ENCODE results near the gene LTBP1.
"Not testable (repeated sequence)": the region's sequence is repeated elsewhere in the genome, so short reads cannot be mapped to it uniquely, and the experiment has no call there.

The LTBP1 gene

DNA sequence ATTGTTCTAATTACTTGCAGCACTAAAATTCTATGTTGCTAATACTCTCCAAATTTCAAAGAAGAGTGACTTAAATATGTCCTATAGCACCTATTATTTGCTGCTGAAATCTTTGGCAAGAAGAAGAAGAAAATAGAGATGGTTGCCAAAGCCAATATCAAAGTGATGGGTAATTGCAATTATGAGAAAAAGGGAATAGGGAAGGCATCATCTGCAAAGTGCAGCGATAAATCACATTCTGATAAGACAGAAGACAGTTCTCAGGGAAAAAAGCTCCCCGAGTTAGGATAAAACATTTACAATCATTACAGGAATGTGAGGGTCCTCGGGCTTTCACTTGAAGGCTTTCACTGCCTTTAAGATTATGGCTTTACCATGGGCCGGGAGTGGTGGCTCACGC is 457.6 kb downstream of the LTBP1 start:
- no peak for DNase-seq

DNA sequence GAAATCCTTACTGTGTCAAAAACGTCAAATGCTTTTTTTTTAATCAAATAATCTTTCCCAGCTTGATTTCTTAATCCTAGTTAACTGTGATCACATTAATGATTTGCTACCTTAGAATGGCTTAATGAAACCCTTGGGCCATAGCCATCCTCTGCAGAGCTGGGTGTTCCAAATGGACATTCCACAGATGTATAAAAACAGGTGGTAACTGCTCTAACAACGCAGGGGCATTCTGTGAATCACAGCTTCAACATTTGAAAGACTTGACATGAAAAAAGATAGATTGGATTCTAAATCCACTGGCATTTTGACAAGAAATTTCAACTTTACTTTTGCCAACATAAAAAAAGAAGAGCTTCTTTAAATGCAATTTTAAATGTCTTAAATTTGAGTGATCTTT is 459.9 kb downstream of the LTBP1 start:
- DNase-seq, result no peak

DNA sequence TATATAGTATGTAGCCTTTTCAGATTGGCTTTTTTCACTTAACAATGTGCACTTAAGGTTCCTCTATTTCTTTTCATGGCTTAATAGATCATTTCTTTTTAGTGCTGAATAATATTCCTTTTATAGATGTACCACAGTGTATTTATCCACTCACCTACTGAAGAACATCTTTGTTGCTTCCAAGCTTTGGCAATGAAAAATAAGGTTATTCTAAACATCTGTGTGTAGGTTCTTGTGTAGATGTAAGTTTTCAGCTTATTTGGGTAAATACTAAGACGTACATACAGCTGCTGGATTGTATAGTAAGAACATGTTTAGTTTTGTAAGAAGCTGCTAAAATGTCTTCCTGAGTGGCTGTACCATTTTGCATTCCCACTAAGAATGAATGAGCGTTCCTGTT is 461.4 kb downstream of the LTBP1 start:
- no peak for DNase-seq

DNA sequence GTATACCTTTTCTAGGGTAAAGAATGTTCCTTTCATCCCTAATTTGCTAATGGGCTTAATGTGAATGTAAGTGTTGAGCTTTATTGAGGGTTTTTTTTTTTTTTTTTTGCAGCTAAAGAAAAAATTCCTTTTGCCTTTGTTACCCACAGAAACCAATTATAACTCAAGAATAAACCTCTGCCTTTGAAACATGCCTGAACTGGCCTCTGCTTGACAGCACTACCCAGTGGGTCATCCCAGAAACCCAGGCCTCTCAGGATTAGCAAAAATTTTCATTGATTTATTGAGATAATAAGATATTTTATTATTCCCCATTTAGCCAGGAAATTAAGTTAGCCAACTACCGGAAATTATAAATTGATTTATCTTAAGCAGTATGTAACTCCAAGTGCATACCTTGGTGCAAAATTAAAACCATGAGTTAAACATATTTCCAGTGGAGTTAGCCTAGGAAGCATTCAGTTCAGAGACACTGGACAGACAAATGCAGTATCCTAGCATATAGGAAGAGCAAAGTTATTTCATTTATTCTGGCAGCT is 462.7 kb downstream of the LTBP1 start:
- DNase-seq, result no peak

DNA sequence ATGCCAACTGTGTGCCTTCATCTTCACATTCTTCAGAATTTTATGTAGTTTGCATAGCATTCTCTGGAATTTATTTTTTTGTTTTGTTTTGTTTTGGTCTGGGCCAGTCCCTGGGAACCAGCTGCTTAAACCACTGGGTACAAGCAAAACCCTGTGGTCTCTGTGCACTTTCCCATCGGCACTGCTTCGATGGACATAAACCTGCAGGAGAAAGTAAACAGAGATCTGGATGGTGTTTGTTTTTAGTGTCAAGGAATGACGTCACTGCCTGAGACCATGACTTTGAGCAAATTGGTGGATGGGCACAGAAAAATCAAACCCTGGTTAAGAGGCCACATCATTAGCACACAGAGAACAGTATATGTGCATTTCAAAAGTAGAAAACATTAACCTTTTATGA is 465.0 kb downstream of the LTBP1 start:
- DNase-seq, result no peak

- DNase-seq, result peak; percentile 8
Measured at GRCh38 chr2:33412920-33413319, 466.2 kb downstream of the LTBP1 start.

GRCh38 chr2:33419581-33420200 is 472.9 kb downstream of the LTBP1 start:
- DNase-seq, result no peak

- no peak for DNase-seq
Measured at GRCh38 chr2:33420726-33421125, 474.0 kb downstream of the LTBP1 start.

GRCh38 chr2:33421820-33422219 is 475.1 kb downstream of the LTBP1 start:
- DNase-seq, result no peak

DNA sequence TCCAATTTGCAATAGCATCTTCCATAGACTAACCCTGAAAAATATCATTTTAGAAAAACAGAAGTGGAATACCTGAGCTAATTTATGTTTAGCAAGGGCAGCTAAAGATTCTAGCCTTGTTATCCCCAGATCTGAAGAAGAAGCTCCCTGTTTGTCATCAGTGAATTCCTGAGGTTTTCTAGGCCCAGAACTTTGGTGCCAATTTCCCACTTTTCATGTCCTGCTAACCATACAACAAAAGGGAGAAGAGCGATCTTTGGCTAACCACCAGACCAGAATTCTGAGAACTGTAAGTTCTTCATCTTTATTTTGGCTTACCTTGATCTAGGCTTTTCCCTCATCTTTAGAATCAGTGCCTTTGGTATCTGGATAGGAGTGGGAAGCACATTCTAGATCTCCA is 478.4 kb downstream of the LTBP1 start:
- no peak for DNase-seq

DNA sequence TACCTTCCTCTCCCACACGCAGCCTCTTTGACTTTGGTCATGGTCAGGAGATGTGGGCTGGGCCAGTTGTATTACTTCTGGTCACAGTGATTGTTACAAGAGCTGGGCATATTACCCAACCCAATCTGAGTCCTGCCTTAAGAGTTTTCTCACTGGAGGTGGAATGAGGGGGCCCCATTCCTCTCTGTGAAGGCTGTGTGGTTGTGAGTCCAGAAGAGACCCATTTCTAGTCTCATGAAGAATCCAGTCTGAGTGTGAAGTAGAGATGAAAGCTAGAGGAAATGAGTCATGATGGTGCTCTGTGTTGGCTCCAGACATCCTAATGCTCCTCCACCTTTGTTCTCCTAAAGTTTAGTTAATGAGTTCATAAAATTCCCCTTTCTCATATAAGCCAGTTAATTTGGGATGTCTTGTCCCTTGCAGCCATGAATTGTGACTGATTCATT is 478.9 kb downstream of the LTBP1 start:
- DNase-seq, result no peak

GRCh38 chr2:33426666-33427231 is 480.0 kb downstream of the LTBP1 start:
- DNase-seq, result no peak

- DNase-seq, result no peak
Measured at GRCh38 chr2:33430077-33430476, 483.3 kb downstream of the LTBP1 start.

GRCh38 chr2:33430856-33431255 is 484.1 kb downstream of the LTBP1 start:
- no peak for DNase-seq

DNA sequence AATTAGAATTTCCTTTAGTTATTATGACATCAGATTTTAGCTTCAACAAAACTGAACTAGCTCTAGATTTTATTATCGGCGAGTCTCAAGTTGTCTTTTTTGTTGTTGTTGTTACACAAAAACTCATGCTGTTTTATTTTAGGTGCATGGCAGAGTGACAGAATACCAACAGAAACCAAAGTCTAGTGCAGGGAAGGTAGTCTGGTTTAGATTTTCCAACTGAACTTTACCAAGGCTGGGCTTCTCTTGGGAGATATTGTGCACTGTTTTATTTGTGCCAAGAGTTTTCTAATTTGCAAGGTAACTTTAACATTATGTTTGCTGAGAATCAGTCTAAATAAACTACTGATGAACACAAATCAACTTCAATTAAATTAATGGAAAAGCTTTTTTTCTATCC is 486.1 kb downstream of the LTBP1 start:
- DNase-seq, result no peak

DNA sequence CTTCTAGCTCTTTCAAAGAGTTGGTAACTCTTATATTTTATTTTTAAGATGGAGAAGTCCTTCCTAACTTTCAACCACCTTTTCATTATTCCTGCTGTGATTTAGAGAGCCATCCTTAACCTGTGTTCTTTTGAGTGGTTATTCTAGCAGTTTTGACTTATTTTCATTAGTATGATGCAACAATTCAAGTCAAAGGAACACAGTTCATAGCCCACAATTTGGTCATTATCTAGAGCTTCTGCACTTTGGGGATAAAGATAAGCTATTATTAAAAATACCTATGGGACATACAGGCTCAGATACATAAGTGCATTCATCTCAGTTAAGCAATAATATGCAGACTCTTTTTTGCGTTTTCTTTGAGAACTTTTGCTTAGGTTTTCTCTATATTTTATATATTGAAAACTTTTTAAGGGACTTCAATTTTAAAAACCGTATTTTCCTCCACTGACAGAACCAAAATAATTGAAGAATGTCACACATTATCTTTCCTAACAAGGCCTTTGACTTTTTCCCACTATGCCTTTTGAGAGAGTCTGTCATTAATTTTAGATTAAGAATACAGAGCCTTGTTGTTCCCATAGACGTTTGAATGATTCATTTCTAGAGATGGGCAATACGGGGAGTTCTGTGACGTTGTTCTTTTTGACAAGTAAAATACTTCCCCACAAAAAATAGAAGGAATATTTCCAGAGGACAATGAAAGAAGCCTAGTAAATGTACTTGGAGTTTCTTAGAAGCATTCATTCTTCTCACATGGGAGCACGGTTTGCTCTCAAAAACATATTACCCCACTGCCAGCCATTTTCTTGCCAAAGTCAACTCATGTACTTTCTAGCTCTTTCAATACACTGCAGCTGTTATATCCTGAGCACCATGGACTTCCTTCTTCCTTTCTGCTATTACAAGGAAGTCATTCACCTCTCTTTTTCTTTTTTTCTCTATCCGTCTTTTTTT is 486.8 kb downstream of the LTBP1 start:
- DNase-seq, result no peak

- no peak for DNase-seq
Measured at GRCh38 chr2:33435518-33435917, 488.8 kb downstream of the LTBP1 start.

DNA sequence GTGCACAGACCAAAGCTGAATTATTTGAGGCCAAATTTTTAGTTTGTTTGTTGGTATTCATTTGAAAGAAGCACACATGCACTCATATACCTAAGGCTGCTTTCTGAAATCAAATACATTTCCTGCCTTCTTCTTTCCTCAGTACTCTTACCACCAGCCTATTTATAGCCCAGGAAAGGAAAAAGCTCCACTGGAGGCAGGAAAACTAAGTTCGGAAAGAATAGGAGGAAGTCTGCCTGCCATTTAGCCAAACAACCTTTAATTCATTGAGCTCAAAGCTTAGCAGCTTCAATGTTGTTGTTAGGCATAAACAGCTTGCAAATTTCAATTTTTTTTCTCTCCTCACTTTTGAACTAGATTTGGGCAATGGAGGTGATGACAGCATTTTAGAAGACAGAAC is 489.3 kb downstream of the LTBP1 start:
- no peak for DNase-seq

- DNase-seq, result peak; percentile 20
Measured at GRCh38 chr2:33437297-33437696, 490.5 kb downstream of the LTBP1 start.

DNA sequence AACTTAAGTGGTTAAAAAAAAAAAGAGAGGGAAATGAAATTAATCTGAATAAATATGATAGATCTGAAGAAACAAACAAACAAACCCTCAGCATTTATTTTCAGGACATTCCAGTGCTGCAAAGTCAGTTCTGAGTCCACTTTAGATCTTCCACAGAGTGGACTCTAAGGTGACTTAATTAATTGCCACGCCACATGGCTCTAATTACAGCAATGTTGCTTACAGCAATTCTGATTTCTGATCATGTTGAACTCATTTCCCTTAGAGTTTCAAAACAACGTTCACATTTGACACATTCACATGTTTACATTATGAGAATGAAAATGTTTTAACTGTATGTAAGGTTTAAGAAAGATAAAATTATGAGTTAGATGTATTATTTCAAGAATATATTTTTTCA is 491.1 kb downstream of the LTBP1 start:
- no peak for DNase-seq

- DNase-seq, result peak; percentile 13
Measured at GRCh38 chr2:33441235-33441810, 494.6 kb downstream of the LTBP1 start.

DNA sequence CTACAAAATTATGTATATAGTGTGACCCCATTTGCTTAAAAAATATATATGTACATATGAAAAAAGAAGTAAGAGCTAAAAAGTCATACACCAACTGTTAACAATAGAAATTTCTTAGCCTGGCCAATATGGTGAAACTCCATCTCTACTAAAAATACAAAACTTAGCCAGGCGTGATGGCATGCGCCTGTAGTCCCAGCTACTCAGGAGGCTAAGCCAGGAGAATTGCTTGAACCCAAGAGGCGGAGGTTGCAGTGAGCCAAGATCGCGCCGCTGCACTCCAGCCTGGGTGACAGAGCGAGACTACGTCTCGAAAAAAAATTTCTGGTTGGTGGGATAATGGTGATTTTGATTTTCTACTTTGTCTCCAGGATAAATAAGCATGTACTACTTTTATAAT is 495.3 kb downstream of the LTBP1 start:
- not testable (repeated sequence) for DNase-seq

- no peak for DNase-seq
Measured at GRCh38 chr2:33442528-33443079, 495.9 kb downstream of the LTBP1 start.
